Measurements from ENCODE around the gene MIDN.

Gene MIDN

DNA sequence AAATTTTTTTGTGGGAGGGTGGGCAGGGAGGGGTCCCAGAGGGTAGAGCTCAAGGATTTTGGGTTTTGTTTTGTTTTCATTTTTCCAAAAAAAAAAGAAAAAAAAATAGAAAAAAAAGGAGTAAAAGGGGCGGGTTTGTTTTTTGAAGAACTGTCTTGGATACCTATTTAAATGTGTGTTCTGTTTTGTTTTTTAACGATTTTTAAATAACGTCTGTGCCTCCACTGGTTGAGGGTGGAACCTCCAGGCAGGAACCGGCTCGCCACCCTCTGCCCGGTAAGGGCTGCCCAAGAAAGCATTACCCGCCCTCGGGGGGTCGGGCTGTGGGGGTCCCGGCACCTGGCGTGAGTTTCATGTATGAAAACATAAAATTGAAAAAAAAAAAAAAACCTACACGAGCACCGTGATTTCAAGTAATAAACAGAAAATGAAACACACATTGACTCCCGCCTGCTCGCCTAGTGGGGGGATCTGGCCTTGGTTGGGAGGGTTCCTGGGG lies 10.4 kb downstream of the MIDN start:
- Histone ChIP-seq H2AFZ (ENCODE audit: low read length) (no peak overlapping the region), H3K79me2 (ENCODE audit: insufficient read depth, low read length) (peaks cover 54% of the 10 kb centered on the region)

DNA sequence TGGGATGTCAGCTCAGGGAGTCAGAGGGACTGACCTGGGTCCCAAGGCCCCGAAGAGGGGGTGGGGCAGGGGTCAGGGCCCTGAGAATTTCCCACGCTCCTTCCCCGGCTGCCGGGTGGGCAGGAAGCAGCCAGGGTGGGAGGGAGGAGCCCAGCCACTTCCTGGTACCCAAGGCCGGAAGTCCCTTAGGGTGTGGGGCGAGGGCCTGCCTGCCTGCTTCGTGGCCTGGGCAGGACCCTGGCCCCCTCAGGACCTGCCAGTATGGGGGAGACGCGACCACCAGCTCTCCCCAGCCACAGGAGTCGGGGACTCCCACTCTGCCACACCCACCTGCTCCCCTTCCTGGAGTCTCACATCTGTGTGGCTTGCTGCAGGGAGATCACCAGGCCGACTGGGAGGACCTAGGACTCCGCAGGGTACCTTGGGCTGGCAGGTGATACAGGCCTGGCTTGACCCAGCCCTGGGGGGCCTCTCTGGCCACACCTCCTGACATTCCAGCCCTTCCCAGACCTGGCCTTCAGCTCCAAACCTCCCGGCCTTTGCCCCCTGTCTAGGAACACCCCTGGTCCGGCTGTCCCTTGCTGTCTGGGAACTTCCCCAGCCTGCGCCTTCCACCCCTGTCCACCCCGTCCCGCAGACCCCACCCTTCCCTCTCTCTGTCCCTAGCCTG lies 11.0 kb downstream of the MIDN start:
- no peaks in the 10 kb centered on the region for H3K27me3 ChIP-seq (ENCODE audit: insufficient read depth, low read length, poor library complexity, severe bottlenecking)
- H3K4me2 ChIP-seq (ENCODE audit: low read depth, low read length, poor library complexity, severe bottlenecking): peak overlapping the region; percentile 92
- peak overlapping the region; percentile 61 for H3K4me3 ChIP-seq (ENCODE audit: low read length, poor library complexity, severe bottlenecking)
- H3K36me3 ChIP-seq (ENCODE audit: insufficient read depth, low read length): peaks cover 39% of the 10 kb centered on the region; the same call in 1 of the 2 replicates
- peaks cover 32% of the 10 kb centered on the region for H3K4me1 ChIP-seq (ENCODE audit: insufficient read depth, low read length, poor library complexity, severe bottlenecking)
- H3K79me2 ChIP-seq (ENCODE audit: insufficient read depth, low read length): peaks cover 48% of the 10 kb centered on the region; the same call in 1 of the 2 replicates
- no peak overlapping the region for H2AFZ ChIP-seq (ENCODE audit: low read length)
- peak overlapping the region; percentile 60 for H3K9ac ChIP-seq (ENCODE audit: low read depth, low read length, poor library complexity, severe bottlenecking)
- no peaks in the 10 kb centered on the region for H3K9me2 ChIP-seq (replicated peaks; ENCODE audit: low read depth, low read length)
- TF ChIP-seq CTCF (conservative IDR thresholded peaks at IDR 0.05; ENCODE audit: low read length): no peak
- TF ChIP-seq EZH2phosphoT487 (IDR thresholded peaks at IDR 0.05; ENCODE audit: borderline replicate concordance): no peak
- H3F3A ChIP-seq (ENCODE audit: low read depth): 0 out of 2 replicates have a peak, but pooled peaks cover 8% of the 10 kb centered on the region
- H3K9me3 ChIP-seq (ENCODE audit: insufficient read depth, low read depth, low read length): no peaks in the 10 kb centered on the region
- peaks cover 57% of the 10 kb centered on the region for H4K20me1 ChIP-seq (ENCODE audit: insufficient read depth, low read length, poor library complexity, severe bottlenecking)

More for the DNA sequence above, 10.4 kb downstream of the MIDN start:
- Histone ChIP-seq H3K9ac (ENCODE audit: low read depth, low read length, poor library complexity, severe bottlenecking) (peak overlapping the region; percentile 60), H3K27me3 (ENCODE audit: insufficient read depth, low read length, poor library complexity, severe bottlenecking) (no peaks in the 10 kb centered on the region), H3K4me3 (ENCODE audit: low read length, poor library complexity, severe bottlenecking) (peak overlapping the region; percentile 61), H4K20me1 (ENCODE audit: insufficient read depth, low read length, poor library complexity, severe bottlenecking) (peaks cover 63% of the 10 kb centered on the region), H3F3A (ENCODE audit: low read depth) (0 out of 2 replicates have a peak, but pooled peaks cover 8% of the 10 kb centered on the region), H3K9me3 (ENCODE audit: insufficient read depth, low read depth, low read length) (no peaks in the 10 kb centered on the region), H3K9me2 (replicated peaks; ENCODE audit: low read depth, low read length) (no peaks in the 10 kb centered on the region), H3K4me1 (ENCODE audit: insufficient read depth, low read length, poor library complexity, severe bottlenecking) (peaks cover 37% of the 10 kb centered on the region), H3K36me3 (ENCODE audit: insufficient read depth, low read length) (peaks cover 42% of the 10 kb centered on the region; the same call in 1 of the 2 replicates), H3K4me2 (ENCODE audit: low read depth, low read length, poor library complexity, severe bottlenecking) (peak overlapping the region; percentile 92)
- TF ChIP-seq EZH2phosphoT487 (IDR thresholded peaks at IDR 0.05; ENCODE audit: borderline replicate concordance): no peak
- no peak for TF ChIP-seq CTCF (conservative IDR thresholded peaks at IDR 0.05; ENCODE audit: low read length)

GRCh38 chr19:1259876-1260748 lies 11.7 kb downstream of the MIDN start:
- Histone ChIP-seq H2AFZ (ENCODE audit: low read length) (no peak overlapping the region), H3F3A (ENCODE audit: low read depth) (0 out of 2 replicates have a peak, but pooled peaks cover 8% of the 10 kb centered on the region), H3K9me2 (replicated peaks; ENCODE audit: low read depth, low read length) (no peaks in the 10 kb centered on the region), H3K9me3 (ENCODE audit: insufficient read depth, low read depth, low read length) (no peaks in the 10 kb centered on the region), H3K9ac (ENCODE audit: low read depth, low read length, poor library complexity, severe bottlenecking) (peak overlapping the region; percentile 60), H3K4me2 (ENCODE audit: low read depth, low read length, poor library complexity, severe bottlenecking) (peak overlapping the region; percentile 92), H3K4me1 (ENCODE audit: insufficient read depth, low read length, poor library complexity, severe bottlenecking) (peaks cover 30% of the 10 kb centered on the region), H3K4me3 (ENCODE audit: low read length, poor library complexity, severe bottlenecking) (peak overlapping the region; percentile 99), H4K20me1 (ENCODE audit: insufficient read depth, low read length, poor library complexity, severe bottlenecking) (peaks cover 50% of the 10 kb centered on the region), H3K79me2 (ENCODE audit: insufficient read depth, low read length) (peaks cover 40% of the 10 kb centered on the region; the same call in 1 of the 2 replicates), H3K27me3 (ENCODE audit: insufficient read depth, low read length, poor library complexity, severe bottlenecking) (no peaks in the 10 kb centered on the region), H3K36me3 (ENCODE audit: insufficient read depth, low read length) (peaks cover 31% of the 10 kb centered on the region; the same call in 1 of the 2 replicates)
- TF ChIP-seq CTCF (conservative IDR thresholded peaks at IDR 0.05; ENCODE audit: low read length) (no peak), EZH2phosphoT487 (IDR thresholded peaks at IDR 0.05; ENCODE audit: borderline replicate concordance) (no peak)

All from Loucy (cell line).